GM18507 (cell line): ENCODE results near the gene KIAA1328.

Source experiments
- DNase-seq: peaks from one replicate; pipeline ENCODE4 v3.0.0; 2011; ENCODE audit warnings: low read depth; ENCODE audit not compliant: insufficient read length; ENCODE audit errors: extremely low spot score
- FAIRE-seq: peaks from 2 replicates; lab custom pipeline; 2011; peaks lifted over from hg19 to GRCh38; lab: Jason Lieb, UNC

Gene KIAA1328

GRCh38 chr18:37175727-37176620, 347.0 kb downstream of the KIAA1328 start:
- no peak for FAIRE-seq
- no peak for DNase-seq

- FAIRE-seq (no peak), DNase-seq (no peak)
Observed at GRCh38 chr18:37176621-37176934, 347.7 kb downstream of the KIAA1328 start.

- no peak for DNase-seq
- FAIRE-seq = no peak
Observed at GRCh38 chr18:37179384-37179783, 350.5 kb downstream of the KIAA1328 start.

- no peak for FAIRE-seq
- no peak for DNase-seq
Observed at GRCh38 chr18:37180086-37180485, 351.2 kb downstream of the KIAA1328 start.

GRCh38 chr18:37182340-37183135, 353.6 kb downstream of the KIAA1328 start:
- no peak for FAIRE-seq
- DNase-seq = no peak

GRCh38 chr18:37184209-37184868, 355.4 kb downstream of the KIAA1328 start:
- no peak for FAIRE-seq
- DNase-seq = no peak

GRCh38 chr18:37188016-37188791, 359.3 kb downstream of the KIAA1328 start:
- FAIRE-seq (no peak), DNase-seq (no peak)

GRCh38 chr18:37199741-37200140, 370.8 kb downstream of the KIAA1328 start:
- FAIRE-seq (no peak), DNase-seq (no peak)

GRCh38 chr18:37207343-37207742, 378.4 kb downstream of the KIAA1328 start:
- DNase-seq = no peak
- FAIRE-seq = no peak

GRCh38 chr18:37210781-37211180, 381.9 kb downstream of the KIAA1328 start:
- FAIRE-seq = peak; percentile 5
- DNase-seq = no peak

GRCh38 chr18:37218022-37218590, 389.2 kb downstream of the KIAA1328 start:
- DNase-seq (no peak), FAIRE-seq (no peak)

- FAIRE-seq = no peak
- DNase-seq = no peak
Observed at GRCh38 chr18:37219257-37219656, 390.3 kb downstream of the KIAA1328 start.

GRCh38 chr18:37222354-37222998, 393.5 kb downstream of the KIAA1328 start:
- FAIRE-seq (no peak), DNase-seq (no peak)

- no peak for FAIRE-seq
- no peak for DNase-seq
Observed at GRCh38 chr18:37222999-37223378, 394.1 kb downstream of the KIAA1328 start.

GRCh38 chr18:37225279-37225678, 396.4 kb downstream of the KIAA1328 start:
- DNase-seq = no peak

GRCh38 chr18:37230768-37231167, 401.8 kb downstream of the KIAA1328 start:
- FAIRE-seq (no peak), DNase-seq (no peak)

More at GRCh38 chr18:37225279-37225678, 396.4 kb downstream of the KIAA1328 start:
- no peak for FAIRE-seq

GRCh38 chr18:37231251-37231650, 402.3 kb downstream of the KIAA1328 start:
- DNase-seq = no peak
- FAIRE-seq = no peak

GRCh38 chr18:37235583-37235982, 406.7 kb downstream of the KIAA1328 start:
- DNase-seq = no peak

More at GRCh38 chr18:37235583-37235982, 406.7 kb downstream of the KIAA1328 start:
- FAIRE-seq = no peak
